SK-N-SH (cell line): Measurements from ENCODE around the gene PCSK6. TPM values are rescaled to one million over a fixed set of nuclear protein-coding genes. Genes with fewer than 3 reads are reported as not detected.

ENCODE experiments used
- CTCF ChIA-PET: fragments of 300-600, 350-600 bp; formaldehyde crosslinking; extraction: SDS; loops from one replicate; lab custom pipeline; 2021; lab: Yijun Ruan, JAX
- POLR2A ChIA-PET: fragments of 350-600 bp; sonication (Branson Sonifier 250); formaldehyde crosslinking; extraction: SDS; loops from one replicate; lab custom pipeline; 2020; ENCODE audit warnings: antibody characterized with exemption, inconsistent platforms; lab: Yijun Ruan, JAX
- DNase-seq: peaks from one replicate; pipeline ENCODE4 v3.0.0; 2012
- H2AFZ ChIP-seq: fragments of 200-600 bp; sonication (generic); 2 replicates; pipeline ENCODE4 v1.8.1; 2016; ENCODE audit warnings: antibody characterized with exemption, mild to moderate bottlenecking, low read depth
- H3F3A ChIP-seq: fragments of 200-600 bp; sonication (generic); replicated peaks from 2 replicates; pipeline ENCODE3; 2016; ENCODE audit warnings: antibody characterized with exemption, mild to moderate bottlenecking; ENCODE audit not compliant: insufficient read depth
- H3K27ac ChIP-seq, 2 experiments: fragments of 200-500 bp in 1 of 2; fragments of 200-600 bp in 1 of 2; sonication (Bioruptor generic) in 1 of 2; sonication (generic), shearing (Covaris generic) in 1 of 2; 2 replicates each; pipeline versions ENCODE4 v1.5.1 to v1.6.1; 2014 to 2016; ENCODE audit warnings: low read depth in 2 of 2, inconsistent platforms in 1 of 2, low read length in 1 of 2, mild to moderate bottlenecking in 1 of 2, mixed read lengths in 1 of 2
- H3K27me3 ChIP-seq: fragments of 200-600 bp; sonication (generic), shearing (Covaris generic); 2 replicates; pipeline ENCODE4 v1.6.1; 2016; ENCODE audit warnings: mixed run types; ENCODE audit not compliant: insufficient read depth
- H3K36me3 ChIP-seq, 2 experiments: fragments of 200-500 bp in 1 of 2; fragments of 200-600 bp in 1 of 2; sonication (Bioruptor generic) in 1 of 2; sonication (generic) in 1 of 2; replicated peaks in 1 of 2; 2 replicates each; pipeline versions ENCODE3 to v1.5.1; 2014 to 2016; ENCODE audit warnings: low read length in 1 of 2, mild to moderate bottlenecking in 1 of 2; ENCODE audit not compliant: insufficient read depth in 2 of 2, control insufficient read depth in 1 of 2
- H3K4me1 ChIP-seq, 2 experiments: fragments of 200-500 bp in 1 of 2; fragments of 200-600 bp in 1 of 2; sonication (Bioruptor generic) in 1 of 2; sonication (generic), shearing (Covaris generic) in 1 of 2; 2 replicates each; pipeline versions ENCODE4 v1.5.1 to v1.6.1; 2014 to 2016; ENCODE audit warnings: low read depth in 1 of 2, low read length in 1 of 2, mixed run types in 1 of 2; ENCODE audit not compliant: insufficient read depth in 2 of 2, control insufficient read depth in 1 of 2
- H3K4me2 ChIP-seq: fragments of 200-600 bp; sonication (generic), shearing (Covaris generic); 2 replicates; pipeline ENCODE4 v1.6.1; 2017; ENCODE audit warnings: mixed run types
- H3K4me3 ChIP-seq, 2 experiments: fragments of 200-500 bp in 1 of 2; fragments of 200-600 bp in 1 of 2; sonication (Bioruptor generic) in 1 of 2; sonication (generic), shearing (Covaris generic) in 1 of 2; 2 replicates each; pipeline versions ENCODE4 v1.5.1 to v1.8.1; 2014 to 2016; ENCODE audit warnings: low read depth in 2 of 2, inconsistent platforms in 1 of 2, low read length in 1 of 2, mild to moderate bottlenecking in 1 of 2, mixed read lengths in 1 of 2, moderate library complexity in 1 of 2
- H3K79me2 ChIP-seq: fragments of 200-600 bp; sonication (generic); 2 replicates; pipeline ENCODE4 v1.8.1; 2017; ENCODE audit warnings: mild to moderate bottlenecking; ENCODE audit not compliant: insufficient read depth
- H3K9ac ChIP-seq: fragments of 200-600 bp; sonication (generic); 2 replicates; pipeline ENCODE4 v1.6.1; 2017; ENCODE audit warnings: mixed run types
- H3K9me2 ChIP-seq: fragments of 200-600 bp; sonication (generic); 2 replicates; pipeline ENCODE4 v1.6.1; 2017; ENCODE audit warnings: mixed run types
- H3K9me3 ChIP-seq: fragments of 200-600 bp; sonication (generic); 2 replicates; pipeline ENCODE4 v1.6.1; 2017; ENCODE audit warnings: mixed run types, mild to moderate bottlenecking, moderate library complexity
- H4K20me1 ChIP-seq: fragments of 200-600 bp; sonication (generic); 2 replicates; pipeline ENCODE4 v1.6.1; 2017; ENCODE audit warnings: mild to moderate bottlenecking, mixed run types; ENCODE audit not compliant: insufficient read depth
- CTCF ChIP-seq: fragments of 200-600 bp; sonication (generic); IDR thresholded peaks from 2 replicates; pipeline ENCODE4 v1.6.1; 2017; ENCODE audit warnings: antibody characterized with exemption, mild to moderate bottlenecking, moderate library complexity
- ELF1 ChIP-seq: IDR thresholded peaks from 2 replicates; pipeline ENCODE4 v1.4.0; 2012
- EP300 ChIP-seq, 2 experiments: IDR thresholded peaks; 2 replicates each; pipeline versions ENCODE4 v1.4.0 to v1.6.1; 2012; ENCODE audit warnings: borderline replicate concordance in 1 of 2, low read depth in 1 of 2, low read length in 1 of 2
- FOXM1 ChIP-seq: IDR thresholded peaks from 2 replicates; pipeline ENCODE4 v1.4.0; 2012; ENCODE audit warnings: low read depth, mild to moderate bottlenecking
- GABPA ChIP-seq: IDR thresholded peaks from 2 replicates; pipeline ENCODE4 v1.4.0; 2012; ENCODE audit warnings: low read depth, mild to moderate bottlenecking
- IRF3 ChIP-seq: fragments of 150-350 bp; IDR thresholded peaks from 2 replicates; pipeline ENCODE4 v1.6.1; 2016; ENCODE audit warnings: mild to moderate bottlenecking, low read depth, low read length
- MAX ChIP-seq: IDR thresholded peaks from 2 replicates; pipeline ENCODE4 v1.4.0; 2012; ENCODE audit warnings: low read depth
- MEF2A ChIP-seq: IDR thresholded peaks from 2 replicates; pipeline ENCODE4 v1.4.0; 2012; ENCODE audit warnings: low read depth, borderline replicate concordance
- NFIC ChIP-seq: IDR thresholded peaks from 2 replicates; pipeline ENCODE4 v1.4.0; 2012; ENCODE audit warnings: borderline replicate concordance
- NRF1 ChIP-seq: IDR thresholded peaks from 2 replicates; pipeline ENCODE4 v1.6.1; 2012; ENCODE audit warnings: low read depth, mild to moderate bottlenecking, low read length
- PBX3 ChIP-seq: IDR thresholded peaks from 2 replicates; pipeline ENCODE4; 2012
- RCOR1 ChIP-seq: fragments of 150-350 bp; IDR thresholded peaks from 2 replicates; pipeline ENCODE4 v1.6.1; 2017; ENCODE audit warnings: antibody characterized with exemption, low read length
- SIN3A ChIP-seq: IDR thresholded peaks from 2 replicates; pipeline ENCODE4 v1.6.1; 2012; ENCODE audit warnings: low read depth, mild to moderate bottlenecking, low read length, moderate library complexity, borderline replicate concordance
- SMC3 ChIP-seq: IDR thresholded peaks from 2 replicates; pipeline ENCODE4 v1.6.1; 2012; ENCODE audit warnings: low read depth, low read length, improper control_type of control experiment
- USF1 ChIP-seq: IDR thresholded peaks from 2 replicates; pipeline ENCODE4 v1.4.0; 2012; ENCODE audit warnings: low read depth, borderline replicate concordance
- YY1 ChIP-seq: IDR thresholded peaks from 2 replicates; pipeline ENCODE4 v1.4.0; 2012; ENCODE audit warnings: low read depth, mild to moderate bottlenecking
- WGBS: methylation state at CpG from one replicate; pipeline ENCODE4 v1.1.6; 2017; ENCODE audit warnings: low lambda C conversion rate; 5-methylcytosine and 5-hydroxymethylcytosine counted together
- polyA plus RNA-seq, 3 experiments: library from polyadenylated mRNA; depleted of rRNA; stranded (reverse); fragments of >200 nt; gene quantifications; 2 replicates each; pipeline ENCODE4 v1.2.3, GENCODE V29; 2012

The PCSK6 gene
- polyA plus RNA-seq, 1 of the 3 experiments (the other 2 are of a cell fraction) = 0.03 TPM

- TF ChIP-seq SIN3A = no peak
- no peak for TF ChIP-seq EP300 (IDR thresholded peaks at IDR 0.05; ENCODE audit: borderline replicate concordance in 1 of 2, low read depth in 1 of 2, low read length in 1 of 2)
- no peak for TF ChIP-seq ELF1
- no peak for TF ChIP-seq MEF2A
- no peak for TF ChIP-seq GABPA
- TF ChIP-seq USF1 = no peak
- no peak for TF ChIP-seq MAX
- TF ChIP-seq CTCF = no peak
- no peak for TF ChIP-seq IRF3
- TF ChIP-seq NRF1 = no peak
- Histone ChIP-seq H3K9me2 (no peaks in the 10 kb centered on the region), H3K4me3 (no peak overlapping the region), H3K4me2 (no peak overlapping the region), H3F3A (no peaks in the 10 kb centered on the region), H3K4me1 (peaks cover 0 to 8% of the 10 kb centered on the region in 2 experiments; a peak in 1 of 4 replicates), H3K36me3 (no peaks in the 10 kb centered on the region), H2AFZ (no peak overlapping the region), H4K20me1 (no peaks in the 10 kb centered on the region), H3K9me3 (no peaks in the 10 kb centered on the region), H3K27ac (no peak overlapping the region; a peak in 1 of 4 replicates), H3K9ac (no peak overlapping the region), H3K79me2 (no peaks in the 10 kb centered on the region), H3K27me3 (peaks cover 5% of the 10 kb centered on the region; the same call in 1 of the 2 replicates)
- DNase-seq = peak; percentile 43
- WGBS = 9% methylated on average over 7 of the region's 7 CpGs
- ChIA-PET CTCF (interaction anchor here (1.2 kb wide), 1 partner anchor 10 kb away, joined by 3 read pairs; no protein-coding TSS in a partner anchor), POLR2A (no interaction called here)
These were observed 48.5 kb downstream of the PCSK6 start for GRCh38 chr15:101440846-101441590.

GRCh38 chr15:101439920-101440319 is 49.6 kb downstream of the PCSK6 start:
- no peaks in the 10 kb centered on the region for H3F3A ChIP-seq
- ChIA-PET POLR2A (no interaction called here), CTCF (no interaction called here)
- H3K36me3 ChIP-seq = no peaks in the 10 kb centered on the region
- no peaks in the 10 kb centered on the region for H3K79me2 ChIP-seq
- H3K4me2 ChIP-seq = no peak overlapping the region
- no peak overlapping the region for H3K9ac ChIP-seq
- no peak for TF ChIP-seq MEF2A
- no peak for TF ChIP-seq NFIC
- no peak for TF ChIP-seq MAX
- TF ChIP-seq NRF1 = no peak
- no peak for TF ChIP-seq YY1
- TF ChIP-seq RCOR1 = no peak
- no peak for TF ChIP-seq FOXM1
- TF ChIP-seq GABPA = no peak
- no peak for TF ChIP-seq CTCF
- no peak for TF ChIP-seq USF1
- TF ChIP-seq SMC3 = no peak
- TF ChIP-seq PBX3 = no peak
- H3K27me3 ChIP-seq = peaks cover 5% of the 10 kb centered on the region; the same call in 1 of the 2 replicates
- peaks cover 0 to 8% of the 10 kb centered on the region in 2 experiments; a peak in 1 of 4 replicates for H3K4me1 ChIP-seq
- 64% methylated on average over 7 of the region's 7 CpGs for WGBS
- no peaks in the 10 kb centered on the region for H4K20me1 ChIP-seq
- H3K27ac ChIP-seq = no peak overlapping the region
- H3K4me3 ChIP-seq = no peak overlapping the region
- H3K9me3 ChIP-seq = no peaks in the 10 kb centered on the region
- no peak overlapping the region for H2AFZ ChIP-seq
- no peak for DNase-seq
- no peaks in the 10 kb centered on the region for H3K9me2 ChIP-seq
